HepG2 (cell line): ENCODE results near the gene HOXB4. TPM values are rescaled to one million over a fixed set of nuclear protein-coding genes. Genes with fewer than 3 reads are reported as not detected.

Source experiments
- ATAC-seq: fragments of 200-7000 bp; cut with Tn5 transposase; 3 replicates; pipeline ENCODE4 v1.9.1; 2020; ENCODE audit warnings: mild to moderate bottlenecking, moderate library complexity
- BruUV-seq: library from RNA; stranded (reverse); fragments of 400-500 nt; replicated peaks from 2 replicates; lab custom pipeline; 2021; lab: Mats Ljungman, UMichigan
- CTCF ChIA-PET: fragments of 300-600 bp; formaldehyde crosslinking; extraction: SDS; loops from one replicate; lab custom pipeline; 2021; ENCODE audit warnings: low total read pairs, inconsistent platforms, low intra/inter-chr PET ratio; lab: Yijun Ruan, JAX
- POLR2A ChIA-PET: fragments of 350-600 bp; sonication (Branson Sonifier 250); formaldehyde crosslinking; loops from one replicate; lab custom pipeline; 2020; ENCODE audit warnings: antibody characterized with exemption, inconsistent platforms; lab: Yijun Ruan, JAX
- DNase-seq: peaks from one replicate; pipeline ENCODE4 v3.0.0-alpha.2; 2015; ENCODE audit warnings: low spot score
- FAIRE-seq: peaks from 3 replicates; lab custom pipeline; 2011; peaks lifted over from hg19 to GRCh38; lab: Jason Lieb, UNC
- H2AFZ ChIP-seq: one replicate; pipeline ENCODE4 v1.6.1; 2011; ENCODE audit warnings: low read length, inconsistent platforms
- H3K27ac ChIP-seq: fragments of 300-600 bp; 3 replicates; pipeline ENCODE4 v1.8.0; 2011; ENCODE audit warnings: mixed run types, mild to moderate bottlenecking, mixed read lengths, low read length, inconsistent platforms; ENCODE audit not compliant: insufficient read depth; ENCODE audit errors: extremely low read length
- H3K27me3 ChIP-seq, 2 experiments: fragments of 200-600 bp in 1 of 2; 2 replicates in 1 of 2; 3 replicates in 1 of 2; pipeline versions ENCODE4 v1.6.0 to v1.8.0; 2011; ENCODE audit warnings: low read length in 2 of 2, mild to moderate bottlenecking in 2 of 2, moderate library complexity in 2 of 2, inconsistent platforms in 1 of 2; ENCODE audit not compliant: insufficient read depth in 2 of 2, control insufficient read depth in 1 of 2
- H3K36me3 ChIP-seq, 2 experiments: fragments of 200-600 bp in 1 of 2; replicated peaks in 1 of 2; 2 replicates in 1 of 2; 3 replicates in 1 of 2; pipeline versions ENCODE4 v1.5.1 to v1.8.0; 2011; ENCODE audit warnings: low read length in 2 of 2, inconsistent platforms in 1 of 2; ENCODE audit not compliant: insufficient read depth in 2 of 2, control insufficient read depth in 1 of 2
- H3K4me1 ChIP-seq: 2 replicates; pipeline ENCODE4 v1.5.1; 2012; ENCODE audit warnings: low read length, inconsistent platforms; ENCODE audit not compliant: insufficient read depth
- H3K4me2 ChIP-seq: 2 replicates; pipeline ENCODE4 v1.6.0; 2011; ENCODE audit warnings: low read depth, low read length, inconsistent platforms
- H3K4me3 ChIP-seq, 3 experiments: fragments of 200-600 bp in 1 of 3; sonication (generic), shearing (Covaris generic) in 1 of 3; replicated peaks in 1 of 3; 2 replicates each; pipeline ENCODE4 v1.5.1; 2011 to 2016; ENCODE audit warnings: low read length in 3 of 3, inconsistent platforms in 2 of 3, low read depth in 2 of 3, mild to moderate bottlenecking in 2 of 3, control low read depth in 1 of 3, mixed read lengths in 1 of 3; ENCODE audit not compliant: insufficient read depth in 1 of 3
- H3K79me2 ChIP-seq: one replicate; pipeline ENCODE4 v1.6.1; 2011; ENCODE audit warnings: low read length, inconsistent platforms; ENCODE audit not compliant: insufficient read depth
- H3K9ac ChIP-seq: 2 replicates; pipeline ENCODE4 v1.6.0; 2011; ENCODE audit warnings: mild to moderate bottlenecking, low read depth, low read length, inconsistent platforms; ENCODE audit not compliant: insufficient read depth
- H3K9me3 ChIP-seq: 2 replicates; pipeline ENCODE4 v1.5.1; 2012; ENCODE audit warnings: mild to moderate bottlenecking, low read length
- H4K20me1 ChIP-seq: 2 replicates; pipeline ENCODE4 v1.6.0; 2011; ENCODE audit warnings: inconsistent platforms, mild to moderate bottlenecking, low read length, moderate library complexity; ENCODE audit not compliant: insufficient read depth
- ATF7 ChIP-seq, 2 experiments: fragments of 450-650 bp in 1 of 2; sonication (generic) in 1 of 2; formaldehyde crosslinking in 1 of 2; IDR thresholded peaks; 2 replicates each; pipeline versions ENCODE4 v1.4.0 to v1.6.1; 2016 to 2020; ENCODE audit warnings: antibody characterized with exemption in 1 of 2, mild to moderate bottlenecking in 1 of 2, missing genetic modification reagents in 1 of 2
- BHLHE40 ChIP-seq: IDR thresholded peaks from 2 replicates; pipeline ENCODE4 v1.6.1; 2011; ENCODE audit warnings: low read length, improper control_type of control experiment
- CCAR2 ChIP-seq: fragments of 200-400 bp; formaldehyde crosslinking; optimal IDR thresholded peaks from 2 replicates; pipeline ENCODE3; 2018; ENCODE audit warnings: low read depth, mild to moderate bottlenecking, low read length, moderate library complexity
- ERF ChIP-seq: IDR thresholded peaks from 2 replicates; pipeline ENCODE4 v1.6.1; 2018; ENCODE audit warnings: missing biosample characterization, missing genetic modification reagents
- ESRRA ChIP-seq: sonication (generic); formaldehyde crosslinking; IDR thresholded peaks from 2 replicates; pipeline ENCODE4 v1.5.1; 2020; ENCODE audit warnings: mild to moderate bottlenecking, low read depth, missing genetic modification reagents
- SYNCRIP ChIP-seq: fragments of 200-400 bp; formaldehyde crosslinking; IDR thresholded peaks from 2 replicates; pipeline ENCODE4 v1.6.1; 2018; ENCODE audit warnings: mild to moderate bottlenecking, low read depth, low read length; ENCODE audit not compliant: insufficient read depth
- ZFY ChIP-seq: sonication (generic); formaldehyde crosslinking; IDR thresholded peaks from 2 replicates; pipeline ENCODE4 v1.4.0; 2020; ENCODE audit warnings: missing genetic modification reagents
- ZNF501 ChIP-seq: sonication (generic); formaldehyde crosslinking; IDR thresholded peaks from 2 replicates; pipeline ENCODE4 v1.5.1; 2020; ENCODE audit warnings: mild to moderate bottlenecking, moderate library complexity, missing genetic modification reagents
- ZNF607 ChIP-seq: sonication (generic); formaldehyde crosslinking; IDR thresholded peaks from 2 replicates; pipeline ENCODE4 v1.5.1; 2020; ENCODE audit warnings: missing genetic modification reagents, mild to moderate bottlenecking, borderline replicate concordance
- ZNF772 ChIP-seq: sonication (generic); formaldehyde crosslinking; IDR thresholded peaks from 2 replicates; pipeline ENCODE4 v1.5.0; 2020; ENCODE audit warnings: mild to moderate bottlenecking, missing genetic modification reagents
- WGBS: methylation state at CpG from one replicate; pipeline ENCODE4 v1.1.6; 2017; ENCODE audit warnings: low lambda C conversion rate; 5-methylcytosine and 5-hydroxymethylcytosine counted together
- in situ Hi-C: cut with HindIII; loops from 2 replicates; pipeline ENCODE4 v1.10.0; 2017; ENCODE audit warnings: low pct_unique_long_range_greater_than_20kb; ENCODE audit not compliant: extremely low pct_ligation_motif_present
- intact Hi-C: fragments of 100-400 bp; cut with micrococcal nuclease; formaldehyde crosslinking; loops from one replicate; pipeline ENCODE4 v1.10.0; 2022; ENCODE audit not compliant: unreplicated experiment
- polyA plus RNA-seq, 8 experiments: library from polyadenylated mRNA; depleted of rRNA in 3 of 8; stranded (reverse) in 7 of 8; unstranded in 1 of 8; fragments of >200 nt; fragmentation: Illumina TruSeq in 4 of 8; extraction: Trizol in 4 of 8; gene quantifications; 2 replicates each; pipeline versions ENCODE4 v1.2.1 to v1.2.3, GENCODE V29; 2011 to 2016; ENCODE audit warnings: low read depth in 4 of 8, missing spikeins in 1 of 8, mixed read lengths in 1 of 8; ENCODE audit not compliant: insufficient read depth in 1 of 8
- total RNA-seq, 5 experiments: library from RNA; depleted of rRNA; stranded (reverse); fragments of >200 nt; fragmentation: Illumina TruSeq; extraction: Trizol; gene quantifications; 2 replicates each; pipeline ENCODE4 v1.2.3, GENCODE V29; 2016; ENCODE audit warnings: low read depth in 1 of 5
- TF ChIP-seq, protein P1 (sequence below): fragments of 450-650 bp; IDR thresholded peaks from 2 replicates; pipeline ENCODE4 v1.6.1; 2017; ENCODE audit warnings: mild to moderate bottlenecking
- TF ChIP-seq, protein P2 (sequence below): IDR thresholded peaks from 2 replicates; pipeline ENCODE4 v1.6.1; 2016; ENCODE audit warnings: mild to moderate bottlenecking
- TF ChIP-seq, protein P3 (sequence below): fragments of 450-650 bp; IDR thresholded peaks from 2 replicates; pipeline ENCODE4 v1.6.1; 2016
- TF ChIP-seq, protein P4 (sequence below): sonication (generic); formaldehyde crosslinking; IDR thresholded peaks from 2 replicates; pipeline ENCODE4 v1.4.0; 2020; ENCODE audit warnings: missing genetic modification reagents
- TF ChIP-seq, protein P5 (sequence below): sonication (generic); formaldehyde crosslinking; IDR thresholded peaks from 2 replicates; pipeline ENCODE4 v1.5.0; 2020; ENCODE audit warnings: mild to moderate bottlenecking, missing genetic modification reagents, borderline replicate concordance

HOXB4 gene
- total and polyA plus RNA-seq, 2 of the 13 experiments (the other 11 are each of a cell fraction or from before 2014, with no cell fraction given), result not detected

DNA sequence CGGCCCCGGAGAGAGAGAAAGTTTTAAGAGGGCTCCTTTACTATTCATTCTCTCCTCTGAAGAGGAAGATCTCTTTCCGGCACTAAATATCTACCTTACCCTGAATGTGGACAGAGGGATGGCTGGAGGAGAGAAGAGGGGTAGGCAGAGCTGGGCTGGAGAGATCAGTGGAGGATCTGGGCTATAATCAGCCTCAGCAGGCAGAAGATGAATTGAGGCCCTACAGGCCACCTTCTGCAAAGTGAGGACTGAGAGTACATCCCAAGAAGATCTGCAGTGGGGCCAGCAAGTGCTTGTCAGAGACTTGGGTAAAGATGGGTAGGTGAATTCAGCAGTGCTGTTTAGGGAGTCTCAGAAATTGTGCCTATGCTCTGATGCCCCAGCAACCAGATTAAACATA, 40.8 kb downstream of the HOXB4 start:
- H4K20me1 ChIP-seq, result no peaks in the 10 kb centered on the region
- no peak for ATAC-seq
- CTCF ChIA-PET, result no interaction called here
- no peaks in the 10 kb centered on the region for H3K4me1 ChIP-seq
- no peak for FAIRE-seq
- 50% methylated on average over 3 of the region's 3 CpGs for WGBS
- TF ChIP-seq ZFY (no peak), BHLHE40 (no peak), ZNF501 (CRISPR knock-in tag) (no peak), ZNF607 (no peak), SYNCRIP (no peak), ATF7 (IDR thresholded peaks at IDR 0.05) (no peak), ATF7 (CRISPR knock-in tag; IDR thresholded peaks at IDR 0.05) (no peak), ESRRA (CRISPR knock-in tag) (no peak), ZNF772 (CRISPR knock-in tag) (no peak), ERF (CRISPR knock-in tag) (no peak), CCAR2 (no peak)
- TF ChIP-seq, protein P1, sequence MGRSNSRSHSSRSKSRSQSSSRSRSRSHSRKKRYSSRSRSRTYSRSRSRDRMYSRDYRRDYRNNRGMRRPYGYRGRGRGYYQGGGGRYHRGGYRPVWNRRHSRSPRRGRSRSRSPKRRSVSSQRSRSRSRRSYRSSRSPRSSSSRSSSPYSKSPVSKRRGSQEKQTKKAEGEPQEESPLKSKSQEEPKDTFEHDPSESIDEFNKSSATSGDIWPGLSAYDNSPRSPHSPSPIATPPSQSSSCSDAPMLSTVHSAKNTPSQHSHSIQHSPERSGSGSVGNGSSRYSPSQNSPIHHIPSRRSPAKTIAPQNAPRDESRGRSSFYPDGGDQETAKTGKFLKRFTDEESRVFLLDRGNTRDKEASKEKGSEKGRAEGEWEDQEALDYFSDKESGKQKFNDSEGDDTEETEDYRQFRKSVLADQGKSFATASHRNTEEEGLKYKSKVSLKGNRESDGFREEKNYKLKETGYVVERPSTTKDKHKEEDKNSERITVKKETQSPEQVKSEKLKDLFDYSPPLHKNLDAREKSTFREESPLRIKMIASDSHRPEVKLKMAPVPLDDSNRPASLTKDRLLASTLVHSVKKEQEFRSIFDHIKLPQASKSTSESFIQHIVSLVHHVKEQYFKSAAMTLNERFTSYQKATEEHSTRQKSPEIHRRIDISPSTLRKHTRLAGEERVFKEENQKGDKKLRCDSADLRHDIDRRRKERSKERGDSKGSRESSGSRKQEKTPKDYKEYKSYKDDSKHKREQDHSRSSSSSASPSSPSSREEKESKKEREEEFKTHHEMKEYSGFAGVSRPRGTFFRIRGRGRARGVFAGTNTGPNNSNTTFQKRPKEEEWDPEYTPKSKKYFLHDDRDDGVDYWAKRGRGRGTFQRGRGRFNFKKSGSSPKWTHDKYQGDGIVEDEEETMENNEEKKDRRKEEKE, result no peak
- TF ChIP-seq, protein P2, sequence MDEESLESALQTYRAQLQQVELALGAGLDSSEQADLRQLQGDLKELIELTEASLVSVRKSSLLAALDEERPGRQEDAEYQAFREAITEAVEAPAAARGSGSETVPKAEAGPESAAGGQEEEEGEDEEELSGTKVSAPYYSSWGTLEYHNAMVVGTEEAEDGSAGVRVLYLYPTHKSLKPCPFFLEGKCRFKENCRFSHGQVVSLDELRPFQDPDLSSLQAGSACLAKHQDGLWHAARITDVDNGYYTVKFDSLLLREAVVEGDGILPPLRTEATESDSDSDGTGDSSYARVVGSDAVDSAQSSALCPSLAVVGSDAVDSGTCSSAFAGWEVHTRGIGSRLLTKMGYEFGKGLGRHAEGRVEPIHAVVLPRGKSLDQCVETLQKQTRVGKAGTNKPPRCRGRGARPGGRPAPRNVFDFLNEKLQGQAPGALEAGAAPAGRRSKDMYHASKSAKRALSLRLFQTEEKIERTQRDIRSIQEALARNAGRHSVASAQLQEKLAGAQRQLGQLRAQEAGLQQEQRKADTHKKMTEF (CRISPR knock-in tag), result no peak
- TF ChIP-seq, protein P3, sequence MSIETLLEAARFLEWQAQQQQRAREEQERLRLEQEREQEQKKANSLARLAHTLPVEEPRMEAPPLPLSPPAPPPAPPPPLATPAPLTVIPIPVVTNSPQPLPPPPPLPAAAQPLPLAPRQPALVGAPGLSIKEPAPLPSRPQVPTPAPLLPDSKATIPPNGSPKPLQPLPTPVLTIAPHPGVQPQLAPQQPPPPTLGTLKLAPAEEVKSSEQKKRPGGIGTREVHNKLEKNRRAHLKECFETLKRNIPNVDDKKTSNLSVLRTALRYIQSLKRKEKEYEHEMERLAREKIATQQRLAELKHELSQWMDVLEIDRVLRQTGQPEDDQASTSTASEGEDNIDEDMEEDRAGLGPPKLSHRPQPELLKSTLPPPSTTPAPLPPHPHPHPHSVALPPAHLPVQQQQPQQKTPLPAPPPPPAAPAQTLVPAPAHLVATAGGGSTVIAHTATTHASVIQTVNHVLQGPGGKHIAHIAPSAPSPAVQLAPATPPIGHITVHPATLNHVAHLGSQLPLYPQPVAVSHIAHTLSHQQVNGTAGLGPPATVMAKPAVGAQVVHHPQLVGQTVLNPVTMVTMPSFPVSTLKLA, result no peak
- TF ChIP-seq, protein P4, sequence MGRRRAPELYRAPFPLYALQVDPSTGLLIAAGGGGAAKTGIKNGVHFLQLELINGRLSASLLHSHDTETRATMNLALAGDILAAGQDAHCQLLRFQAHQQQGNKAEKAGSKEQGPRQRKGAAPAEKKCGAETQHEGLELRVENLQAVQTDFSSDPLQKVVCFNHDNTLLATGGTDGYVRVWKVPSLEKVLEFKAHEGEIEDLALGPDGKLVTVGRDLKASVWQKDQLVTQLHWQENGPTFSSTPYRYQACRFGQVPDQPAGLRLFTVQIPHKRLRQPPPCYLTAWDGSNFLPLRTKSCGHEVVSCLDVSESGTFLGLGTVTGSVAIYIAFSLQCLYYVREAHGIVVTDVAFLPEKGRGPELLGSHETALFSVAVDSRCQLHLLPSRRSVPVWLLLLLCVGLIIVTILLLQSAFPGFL, result no peak
- TF ChIP-seq, protein P5, sequence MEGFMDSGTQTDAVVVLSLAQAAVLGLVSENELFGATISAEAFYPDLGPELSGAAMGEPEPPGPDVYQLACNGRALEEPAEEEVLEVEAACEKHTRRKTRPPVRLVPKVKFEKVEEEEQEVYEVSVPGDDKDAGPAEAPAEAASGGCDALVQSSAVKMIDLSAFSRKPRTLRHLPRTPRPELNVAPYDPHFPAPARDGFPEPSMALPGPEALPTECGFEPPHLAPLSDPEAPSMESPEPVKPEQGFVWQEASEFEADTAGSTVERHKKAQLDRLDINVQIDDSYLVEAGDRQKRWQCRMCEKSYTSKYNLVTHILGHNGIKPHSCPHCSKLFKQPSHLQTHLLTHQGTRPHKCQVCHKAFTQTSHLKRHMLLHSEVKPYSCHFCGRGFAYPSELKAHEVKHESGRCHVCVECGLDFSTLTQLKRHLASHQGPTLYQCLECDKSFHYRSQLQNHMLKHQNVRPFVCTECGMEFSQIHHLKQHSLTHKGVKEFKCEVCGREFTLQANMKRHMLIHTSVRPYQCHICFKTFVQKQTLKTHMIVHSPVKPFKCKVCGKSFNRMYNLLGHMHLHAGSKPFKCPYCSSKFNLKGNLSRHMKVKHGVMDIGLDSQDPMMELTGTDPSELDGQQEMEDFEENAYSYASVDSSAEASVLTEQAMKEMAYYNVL (CRISPR knock-in tag), result no peak
- TF ChIP-seq, all 625 proteins: peak for 0
- Histone ChIP-seq H2AFZ (no peak overlapping the region), H3K36me3 (no peaks in the 10 kb centered on the region), H3K27ac (no peak overlapping the region), H3K27me3 (peaks cover 0 to 40% of the 10 kb centered on the region in 2 experiments), H3K4me3 (no peak overlapping the region), H3K4me2 (no peak overlapping the region), H3K9me3 (no peaks in the 10 kb centered on the region), H3K79me2 (no peaks in the 10 kb centered on the region), H3K9ac (no peak overlapping the region)
- intact Hi-C loops (no loop called here), in situ Hi-C loops (no loop called here)
- POLR2A ChIA-PET, result no interaction called here
- DNase-seq, result no peak
- no TSS peak for BruUV-seq
